ENCODE results near the gene ADAMTS17. TPM values are rescaled to one million over a fixed set of nuclear protein-coding genes. Genes with fewer than 3 reads are reported as not detected.

The ADAMTS17 gene
- total and polyA plus RNA-seq, 11 donors: 0.30 to 2.4 (median 1.2) TPM

DNA sequence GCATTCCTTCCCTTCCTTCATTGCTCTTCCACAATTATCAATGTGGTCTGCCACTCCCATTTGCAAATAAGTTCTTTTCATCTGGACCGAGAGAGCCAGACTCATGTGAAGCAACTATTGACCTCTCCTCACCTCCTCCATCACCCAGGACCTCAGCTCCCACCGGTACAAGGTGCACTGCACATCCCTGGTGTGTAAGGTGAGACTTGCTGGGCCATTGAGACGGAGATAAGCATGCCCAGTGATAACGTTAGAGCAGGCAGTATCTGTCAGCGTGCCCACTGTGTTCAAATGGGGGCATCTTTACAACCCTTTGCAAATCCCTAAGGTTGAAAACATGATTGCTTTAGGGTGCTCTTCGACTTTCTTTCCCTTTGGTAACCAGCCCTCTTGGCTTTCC, 154.8 kb downstream of the ADAMTS17 start:
- Histone ChIP-seq H3K27ac (no peak overlapping the region), H3K36me3 (no peaks in the 10 kb centered on the region), H3K27me3 (no peaks in the 10 kb centered on the region), H3K4me1 (no peaks in the 10 kb centered on the region), H3K9me3 (no peaks in the 10 kb centered on the region), H3K4me3 (no peak overlapping the region)
- WGBS, 4 donors: 78 to 81% (median 79%) methylated on average over 6 of the region's 6 CpGs
- no peak for ATAC-seq
- intact Hi-C loops (cut with DNase I): no loop called here
- DNase-seq: no peak
- TF ChIP-seq POLR2A (IDR thresholded peaks at IDR 0.05) (no peak), CTCF (IDR thresholded peaks at IDR 0.05) (no peak)

DNA sequence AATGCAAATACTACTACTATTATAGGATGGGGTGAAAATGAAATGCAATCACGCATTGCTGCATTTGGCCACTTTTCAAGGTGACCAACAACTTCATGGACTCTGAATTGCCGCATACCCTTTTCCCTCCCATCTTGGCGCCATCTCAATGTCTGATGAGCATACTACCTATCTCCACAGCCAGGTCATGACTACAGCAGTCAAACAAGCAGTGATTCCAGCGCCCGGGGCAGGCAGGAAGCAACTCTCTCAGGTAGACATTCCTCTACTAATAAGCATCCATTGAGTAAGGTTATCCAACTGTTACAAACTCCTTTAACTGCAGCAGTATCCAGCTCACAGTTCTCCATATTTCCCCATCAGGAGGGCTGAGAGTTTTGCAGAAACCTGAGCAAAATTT, 155.4 kb downstream of the ADAMTS17 start:
- WGBS, 4 donors: 88 to 97% (median 92%) methylated on average over 5 of the region's 5 CpGs

GRCh38 chr15:100183921-100184495, 157.8 kb downstream of the ADAMTS17 start:
- intact Hi-C loops (cut with DNase I): no loop called here
- 87 to 98% (median 93%) methylated on average over 4 of the region's 4 CpGs for WGBS, 4 donors
- H3K27me3 ChIP-seq: no peaks in the 10 kb centered on the region
- no peak overlapping the region for H3K4me3 ChIP-seq
- DNase-seq (no peak), ATAC-seq (no peak)
- H3K9me3 ChIP-seq: peaks cover 0 to 5% (median 0%) of the 10 kb centered on the region in 12 donors
- H3K4me1 ChIP-seq: no peaks in the 10 kb centered on the region
- TF ChIP-seq POLR2A (IDR thresholded peaks at IDR 0.05) (no peak), CTCF (IDR thresholded peaks at IDR 0.05) (no peak)
- no peaks in the 10 kb centered on the region for H3K36me3 ChIP-seq
- no peak overlapping the region for H3K27ac ChIP-seq

More for the DNA sequence above, 155.4 kb downstream of the ADAMTS17 start:
- H3K9me3 ChIP-seq: no peaks in the 10 kb centered on the region
- no peak for TF ChIP-seq POLR2A (IDR thresholded peaks at IDR 0.05)
- intact Hi-C loops (cut with DNase I): no loop called here
- no peak overlapping the region for H3K27ac ChIP-seq
- no peaks in the 10 kb centered on the region for H3K27me3 ChIP-seq
- DNase-seq (no peak), ATAC-seq (no peak)
- H3K4me1 ChIP-seq: no peaks in the 10 kb centered on the region
- no peak overlapping the region for H3K4me3 ChIP-seq
- H3K36me3 ChIP-seq: no peaks in the 10 kb centered on the region

DNA sequence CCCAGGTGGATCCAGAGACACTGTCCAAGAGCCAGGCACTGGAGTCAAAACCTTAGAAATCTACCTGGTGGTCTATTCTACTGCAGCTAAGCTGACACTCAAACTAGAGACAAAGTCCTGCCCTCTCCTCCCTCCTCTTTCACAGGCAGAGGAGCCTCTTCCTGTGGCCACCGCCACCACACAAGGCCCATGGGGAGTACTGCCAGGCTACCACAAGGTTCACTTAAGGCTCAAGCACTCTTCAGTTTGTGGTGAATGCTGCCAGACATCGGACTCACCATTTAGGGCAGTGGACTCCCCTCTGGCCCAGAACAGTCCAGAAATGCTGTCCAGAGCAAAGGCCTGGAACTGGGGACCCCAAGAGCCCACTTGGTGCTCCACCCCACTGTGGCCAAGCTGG, 160.9 kb downstream of the ADAMTS17 start:
- H3K27me3 ChIP-seq: no peaks in the 10 kb centered on the region
- no peak for ATAC-seq
- TF ChIP-seq POLR2A (IDR thresholded peaks at IDR 0.05) (no peak), CTCF (IDR thresholded peaks at IDR 0.05) (no peak)
- intact Hi-C loops (cut with DNase I): no loop called here
- H3K4me1 ChIP-seq: no peaks in the 10 kb centered on the region
- H3K9me3 ChIP-seq: peaks cover 0 to 5% (median 0%) of the 10 kb centered on the region in 12 donors
- 84 to 95% (median 91%) methylated on average over 2 of the region's 2 CpGs for WGBS, 4 donors
- H3K4me3 ChIP-seq: no peak overlapping the region
- no peak for DNase-seq
- no peaks in the 10 kb centered on the region for H3K36me3 ChIP-seq
- no peak overlapping the region for H3K27ac ChIP-seq

All from heart left ventricle (tissue), 16 donors.